ENCODE results near the gene NOTCH3. TPM values are rescaled to one million over a fixed set of nuclear protein-coding genes. Genes with fewer than 3 reads are reported as not detected.

NOTCH3 gene
- total RNA-seq, 4 donors from 2014 or later, result 6.4 to 53.3 (median 32.7) TPM

DNA sequence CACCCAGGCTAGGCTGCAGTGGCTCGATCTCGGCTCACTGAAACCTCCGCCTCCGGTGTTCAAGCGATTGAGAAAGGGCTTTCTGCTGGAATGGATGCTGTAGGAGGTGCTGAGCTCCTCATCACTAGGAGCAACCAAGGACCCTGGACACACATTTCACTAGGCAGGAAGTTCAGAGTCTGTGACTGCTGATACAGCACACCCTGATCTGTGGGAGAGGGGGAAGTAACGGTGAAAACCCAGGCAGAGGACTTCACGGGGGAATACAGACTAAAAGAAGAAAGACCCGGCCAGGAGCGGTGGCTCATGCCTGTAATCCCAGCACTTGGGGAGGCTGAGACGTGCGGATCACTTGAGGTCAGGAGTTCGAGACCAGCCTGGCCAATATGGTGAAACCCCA, 11.9 kb upstream of the NOTCH3 start:
- H3K27ac ChIP-seq, result peak overlapping the region in 2 of 4 donors; percentile 56 to 69

DNA sequence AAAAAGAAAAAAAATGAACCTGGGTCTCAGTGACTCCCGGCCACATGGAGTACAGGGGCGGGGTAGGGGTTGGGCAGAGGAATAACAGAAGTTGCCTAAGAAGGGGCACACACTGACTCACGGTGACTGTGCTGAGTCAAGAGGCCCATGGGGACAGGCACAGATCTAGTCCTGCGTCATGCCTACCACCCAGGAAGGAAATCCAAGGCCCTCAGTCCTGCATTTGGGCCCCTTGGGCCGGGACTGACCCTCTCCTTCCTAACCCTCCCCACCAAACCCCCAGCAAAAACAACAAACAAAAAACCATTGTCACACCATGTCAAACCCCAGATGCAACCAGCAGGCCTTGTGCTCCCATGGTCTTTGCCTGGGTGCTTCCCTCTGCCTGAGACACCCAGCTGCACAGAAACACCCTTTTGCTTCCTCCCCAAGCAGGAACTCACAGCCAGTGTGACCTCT, 9.6 kb upstream of the NOTCH3 start:
- peak; percentile 41 to 52 for ATAC-seq
- Histone ChIP-seq H3K27me3 (no peaks in the 10 kb centered on the region), H3K4me1 (peaks cover 4 to 8% of the 10 kb centered on the region in 2 donors), H3K9me3 (no peaks in the 10 kb centered on the region), H3K36me3 (no peaks in the 10 kb centered on the region), H3K27ac (peak overlapping the region; percentile 49 to 67 (median 58)), H3K4me3 (no peak overlapping the region)
- in situ Hi-C loops (cut with MboI; ENCODE audit: low sequenced_read_pairs in 4 of 4) (no loop called here), intact Hi-C loops (cut with DNase I; ENCODE audit: low total_unique reads) (no loop called here)
- TF ChIP-seq, protein P1, sequence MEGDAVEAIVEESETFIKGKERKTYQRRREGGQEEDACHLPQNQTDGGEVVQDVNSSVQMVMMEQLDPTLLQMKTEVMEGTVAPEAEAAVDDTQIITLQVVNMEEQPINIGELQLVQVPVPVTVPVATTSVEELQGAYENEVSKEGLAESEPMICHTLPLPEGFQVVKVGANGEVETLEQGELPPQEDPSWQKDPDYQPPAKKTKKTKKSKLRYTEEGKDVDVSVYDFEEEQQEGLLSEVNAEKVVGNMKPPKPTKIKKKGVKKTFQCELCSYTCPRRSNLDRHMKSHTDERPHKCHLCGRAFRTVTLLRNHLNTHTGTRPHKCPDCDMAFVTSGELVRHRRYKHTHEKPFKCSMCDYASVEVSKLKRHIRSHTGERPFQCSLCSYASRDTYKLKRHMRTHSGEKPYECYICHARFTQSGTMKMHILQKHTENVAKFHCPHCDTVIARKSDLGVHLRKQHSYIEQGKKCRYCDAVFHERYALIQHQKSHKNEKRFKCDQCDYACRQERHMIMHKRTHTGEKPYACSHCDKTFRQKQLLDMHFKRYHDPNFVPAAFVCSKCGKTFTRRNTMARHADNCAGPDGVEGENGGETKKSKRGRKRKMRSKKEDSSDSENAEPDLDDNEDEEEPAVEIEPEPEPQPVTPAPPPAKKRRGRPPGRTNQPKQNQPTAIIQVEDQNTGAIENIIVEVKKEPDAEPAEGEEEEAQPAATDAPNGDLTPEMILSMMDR (IDR thresholded peaks at IDR 0.05 in 4 of 5, conservative IDR thresholded peaks at IDR 0.05 in 1 of 5), result no peak
- TF ChIP-seq POLR2A (IDR thresholded peaks at IDR 0.05), result no peak
- DNase-seq, result peak; percentile 28 to 52

More for the DNA sequence above, 11.9 kb upstream of the NOTCH3 start:
- Histone ChIP-seq H3K4me3 (no peak overlapping the region), H3K4me1 (peaks cover 4 to 8% of the 10 kb centered on the region in 2 donors), H3K36me3 (no peaks in the 10 kb centered on the region), H3K27me3 (no peaks in the 10 kb centered on the region), H3K9me3 (no peaks in the 10 kb centered on the region)
- ATAC-seq (no peak), DNase-seq (no peak)
- intact Hi-C loops (cut with DNase I; ENCODE audit: low total_unique reads) (no loop called here), in situ Hi-C loops (cut with MboI; ENCODE audit: low sequenced_read_pairs in 4 of 4) (no loop called here)
- TF ChIP-seq POLR2A (IDR thresholded peaks at IDR 0.05), result no peak
- TF ChIP-seq, protein P1 (IDR thresholded peaks at IDR 0.05 in 4 of 5, conservative IDR thresholded peaks at IDR 0.05 in 1 of 5), result no peak

DNA sequence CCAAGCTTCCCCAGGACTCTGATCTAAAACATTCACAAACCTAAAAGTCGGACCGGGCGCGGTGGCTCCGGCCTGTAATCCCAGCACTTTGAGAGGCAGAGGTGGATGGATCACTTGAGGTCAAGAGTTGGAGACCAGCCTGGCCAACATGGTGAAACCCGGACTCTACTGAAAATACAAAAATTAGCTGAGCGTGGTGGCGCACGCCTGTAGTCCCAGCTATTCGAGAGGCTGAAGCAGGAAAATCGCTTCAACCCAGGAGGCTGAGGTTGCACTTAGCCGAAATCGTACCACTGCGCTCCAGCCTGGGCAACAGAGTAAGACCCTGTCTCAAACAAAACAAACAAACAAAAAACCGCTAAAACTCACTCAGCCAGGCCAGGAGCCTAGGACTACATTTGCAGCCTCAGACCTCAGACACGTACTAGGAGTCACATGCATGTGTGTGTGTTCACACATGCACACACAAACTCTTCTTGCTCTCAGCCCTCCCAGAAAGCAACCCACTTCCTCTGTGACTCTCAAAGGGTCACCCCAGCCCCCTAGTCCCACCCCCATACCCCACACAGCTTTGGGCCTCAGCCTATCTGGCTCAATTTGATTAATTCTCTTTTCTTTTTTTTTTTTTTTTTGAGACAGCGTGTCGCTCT, 704 bp upstream of the NOTCH3 start:
- DNase-seq (no peak), ATAC-seq (no peak)
- peaks cover 23 to 50% (median 46%) of the 10 kb centered on the region in 3 donors for H3K27me3 ChIP-seq
- H3K36me3 ChIP-seq, result no peaks in the 10 kb centered on the region
- H3K4me3 ChIP-seq, result peak overlapping the region; percentile 14 to 32 (median 28)
- in situ Hi-C loops (cut with MboI; ENCODE audit: low sequenced_read_pairs in 4 of 4), result no loop called here
- TF ChIP-seq, protein P1 (IDR thresholded peaks at IDR 0.05 in 4 of 5, conservative IDR thresholded peaks at IDR 0.05 in 1 of 5), result no peak
- no peak for TF ChIP-seq POLR2A (IDR thresholded peaks at IDR 0.05)
- peak overlapping the region; percentile 47 to 61 (median 56) for H3K27ac ChIP-seq
- peaks cover 0 to 13% of the 10 kb centered on the region in 2 donors for H3K4me1 ChIP-seq
- no peaks in the 10 kb centered on the region for H3K9me3 ChIP-seq
- intact Hi-C loops (cut with DNase I; ENCODE audit: low total_unique reads), result no loop called here

DNA sequence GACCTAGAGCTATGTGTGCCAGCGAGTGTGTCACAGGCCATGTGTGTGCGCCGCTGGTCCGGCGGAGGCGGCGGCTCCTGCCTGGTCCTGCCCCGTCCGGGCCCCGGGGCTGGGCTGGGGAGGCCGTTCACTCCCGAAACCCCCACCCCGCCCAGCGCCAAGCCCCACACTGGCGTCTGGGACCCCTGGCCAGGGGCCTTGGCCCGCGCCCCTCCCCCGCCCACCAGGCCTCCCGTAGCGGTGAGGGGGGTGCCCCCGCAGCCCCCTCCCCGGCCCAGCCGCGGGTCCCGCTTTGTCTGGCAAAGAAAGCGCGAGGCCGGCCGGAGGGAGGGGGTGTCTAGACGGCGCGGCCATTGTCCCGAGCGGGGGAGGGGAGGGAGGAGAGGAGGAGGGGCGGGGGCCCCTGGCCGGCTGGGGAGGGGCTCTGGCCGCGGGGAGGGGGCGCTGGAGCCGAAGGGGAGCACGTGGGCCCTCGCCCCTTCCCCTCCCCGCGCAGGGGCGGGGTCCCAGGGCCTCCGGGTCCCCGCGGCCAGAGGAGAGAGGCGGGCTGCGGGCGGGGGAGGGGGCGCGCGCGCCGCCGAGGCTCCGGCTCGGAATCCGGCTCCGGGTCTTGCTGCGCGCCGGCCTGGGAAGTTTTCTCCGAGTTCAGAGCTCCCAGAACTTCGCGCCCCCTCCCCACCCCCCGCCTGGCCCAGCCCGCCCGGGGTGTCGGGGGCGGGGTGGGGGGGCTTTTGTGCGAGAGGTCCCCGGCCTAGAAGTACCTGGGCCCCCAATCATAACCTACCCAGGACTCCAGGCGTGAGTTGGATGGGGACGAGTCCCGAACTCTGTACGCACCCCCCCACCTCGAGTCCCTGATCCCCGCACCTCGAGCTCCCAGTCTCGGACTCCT, 888 bp downstream of the NOTCH3 start:
- no peak for TF ChIP-seq POLR2A (IDR thresholded peaks at IDR 0.05)
- TF ChIP-seq, protein P1 (IDR thresholded peaks at IDR 0.05 in 4 of 5, conservative IDR thresholded peaks at IDR 0.05 in 1 of 5), result no peak
- H3K27me3 ChIP-seq, result peaks cover 34 to 63% (median 61%) of the 10 kb centered on the region in 3 donors
- intact Hi-C loops (cut with DNase I; ENCODE audit: low total_unique reads), result no loop called here
- DNase-seq (no peak), ATAC-seq (no peak)
- H3K4me1 ChIP-seq, result peaks cover 0 to 13% of the 10 kb centered on the region in 2 donors
- peak overlapping the region; percentile 72 to 75 (median 73) for H3K27ac ChIP-seq
- H3K4me3 ChIP-seq, result peak overlapping the region; percentile 45 to 52 (median 48)
- no peaks in the 10 kb centered on the region for H3K9me3 ChIP-seq
- H3K36me3 ChIP-seq, result no peaks in the 10 kb centered on the region
- in situ Hi-C loops (cut with MboI; ENCODE audit: low sequenced_read_pairs in 4 of 4), result no loop called here

Measured in gastrocnemius medialis (tissue), 4 donors.